HG03342 (cell line): Measurements from ENCODE around the gene CYGB.

Experiments used
- ATAC-seq: cut with Tn5 transposase; IDR thresholded peaks from one replicate; pipeline ENCODE4 v1.9.1; 2021; ENCODE audit warnings: mild to moderate bottlenecking, moderate library complexity; ENCODE audit not compliant: unreplicated experiment

The CYGB gene

DNA sequence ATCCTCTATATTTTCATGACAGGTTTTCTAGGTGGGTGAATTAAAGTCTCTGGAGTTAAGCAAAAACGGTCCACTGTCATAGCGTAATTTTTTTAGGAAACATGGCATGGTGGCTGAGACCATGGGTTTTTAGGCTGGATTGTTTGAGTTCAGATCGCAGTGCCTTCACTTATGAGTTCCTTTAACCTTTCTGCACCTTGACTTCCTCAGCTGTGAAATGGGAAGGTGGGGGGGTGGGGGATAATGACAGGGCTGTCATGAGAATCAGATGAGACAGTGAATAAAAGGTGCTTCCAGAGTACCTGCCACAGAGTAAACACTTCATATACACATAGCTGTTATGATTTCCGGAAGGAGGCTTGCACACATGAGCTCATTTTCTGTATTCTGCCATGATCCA is 14.2 kb upstream of the CYGB start:
- ATAC-seq, result no peak

DNA sequence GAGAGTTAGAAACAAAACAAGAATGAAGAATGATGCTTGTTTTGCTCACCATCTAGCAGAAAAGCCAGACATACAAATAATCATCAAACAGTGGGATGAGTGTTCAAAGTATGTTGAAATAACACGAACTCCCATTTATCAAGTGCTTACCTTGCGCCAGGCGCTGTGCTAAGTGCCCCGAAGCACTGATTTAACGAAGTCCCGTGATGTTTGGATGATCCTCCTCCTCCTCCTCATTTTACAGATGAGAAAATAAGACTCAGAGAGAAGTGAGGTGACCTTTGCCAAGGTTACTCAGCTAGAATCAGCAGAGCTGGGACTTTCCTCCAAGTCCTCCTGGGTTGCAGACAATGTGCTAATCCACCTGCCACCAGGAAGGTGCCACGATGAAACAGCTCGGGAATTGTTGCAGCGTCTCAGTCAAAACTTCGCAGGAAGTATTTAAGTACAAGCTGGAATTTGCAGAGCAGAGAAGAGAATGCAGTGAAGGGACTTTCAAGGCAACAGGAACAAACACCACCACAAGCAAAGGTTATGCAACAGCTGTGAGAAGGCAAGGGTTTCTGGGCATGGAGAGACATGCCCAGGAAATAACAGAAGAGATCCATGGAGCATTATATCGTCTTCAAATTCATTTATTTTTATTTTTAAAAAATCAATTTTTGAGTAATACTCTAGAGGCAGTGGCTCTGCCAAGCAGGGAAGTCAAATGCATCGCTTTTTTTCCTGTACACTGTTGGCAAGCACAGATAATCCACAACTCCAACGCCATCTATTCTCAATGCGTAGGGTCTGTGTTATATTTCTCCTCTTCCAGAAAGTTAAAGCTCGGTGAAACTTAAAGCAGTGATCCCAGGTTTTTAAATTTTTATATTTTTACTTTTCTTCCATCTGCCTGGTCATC is 13.5 kb upstream of the CYGB start:
- ATAC-seq, result no peak

DNA sequence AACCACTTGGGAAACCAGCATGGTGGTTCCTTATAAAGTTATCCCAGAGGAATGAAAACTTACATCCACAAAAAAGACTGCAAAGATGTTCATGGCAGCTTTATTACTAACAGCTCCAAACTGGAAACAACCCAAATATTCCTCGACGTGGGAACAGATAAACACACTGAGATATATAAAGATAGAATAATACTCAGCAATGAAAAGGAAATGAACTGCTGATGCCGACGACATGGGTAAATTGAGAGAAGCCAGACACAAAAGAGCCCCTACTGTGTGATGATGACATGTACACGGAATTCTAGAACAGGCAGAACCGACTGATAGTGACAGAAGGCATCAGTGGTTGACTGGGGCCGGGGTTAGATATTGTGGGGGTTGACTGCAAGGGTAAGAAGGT is 12.0 kb upstream of the CYGB start:
- no peak for ATAC-seq

DNA sequence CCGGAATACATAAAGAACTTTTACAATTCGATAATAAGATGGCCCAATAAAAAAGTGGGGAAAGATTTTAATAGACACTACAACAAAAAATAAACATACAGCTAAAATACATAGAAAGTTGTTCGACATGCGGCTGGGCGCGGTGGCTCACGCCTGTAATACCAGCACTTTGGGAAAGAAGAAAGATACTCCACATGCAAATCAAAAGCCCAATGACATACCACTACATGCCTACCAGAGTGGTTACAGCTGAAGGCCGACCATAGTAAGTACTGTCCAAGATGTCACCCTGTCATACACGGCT is 11.7 kb upstream of the CYGB start:
- no peak for ATAC-seq

- no peak for ATAC-seq
These were observed 11.1 kb upstream of the CYGB start for GRCh38 chr17:76548378-76549214.

GRCh38 chr17:76547642-76548202 is 10.2 kb upstream of the CYGB start:
- ATAC-seq, result no peak

DNA sequence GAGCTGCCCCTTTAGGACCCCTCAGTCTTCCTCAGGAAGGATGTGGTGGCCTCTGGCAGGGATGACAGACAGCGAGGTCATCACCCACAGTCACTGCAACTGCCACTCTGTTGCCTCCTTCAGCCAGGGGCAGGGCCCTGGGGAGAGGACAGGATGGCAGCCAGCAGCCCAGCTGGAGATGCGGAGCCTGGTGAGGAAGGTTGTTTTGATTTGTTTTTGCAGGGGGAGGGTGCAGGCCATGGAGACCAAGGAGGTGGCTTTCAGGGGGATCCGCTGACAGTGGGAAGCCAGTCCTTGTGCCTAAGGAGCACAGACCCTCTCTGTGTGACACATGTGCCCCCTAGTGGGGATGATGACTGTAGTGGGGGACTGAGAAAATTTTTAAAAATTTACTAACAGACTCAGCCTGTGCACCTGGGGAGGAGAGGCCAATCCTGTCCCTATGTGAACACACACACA is 9.7 kb upstream of the CYGB start:
- ATAC-seq, result no peak

GRCh38 chr17:76546556-76547182 is 9.2 kb upstream of the CYGB start:
- ATAC-seq, result no peak

GRCh38 chr17:76545918-76546555 is 8.5 kb upstream of the CYGB start:
- ATAC-seq, result no peak

GRCh38 chr17:76544546-76545365 is 7.2 kb upstream of the CYGB start:
- no peak for ATAC-seq

GRCh38 chr17:76543826-76544545 is 6.5 kb upstream of the CYGB start:
- no peak for ATAC-seq

DNA sequence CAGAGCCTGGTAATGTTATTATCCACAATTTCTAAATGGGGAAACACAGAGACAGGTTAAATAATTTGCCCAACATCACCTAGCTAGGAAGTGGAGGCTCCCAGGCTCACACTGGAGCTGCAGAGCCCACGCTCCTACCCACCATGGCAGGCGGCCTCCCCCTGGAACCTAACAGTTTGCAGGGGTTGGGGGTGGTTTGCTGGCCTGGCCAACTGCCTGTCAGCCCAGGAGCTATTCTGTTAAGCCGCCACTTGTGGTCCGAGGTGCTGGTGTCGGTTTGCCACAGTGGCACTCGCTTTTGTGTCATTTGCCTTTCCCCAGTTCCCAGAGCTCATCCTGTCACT is 5.9 kb upstream of the CYGB start:
- ATAC-seq, result no peak

- no peak for ATAC-seq
These were observed 5.5 kb upstream of the CYGB start for GRCh38 chr17:76542984-76543383.

GRCh38 chr17:76542566-76542971 is 5.1 kb upstream of the CYGB start:
- no peak for ATAC-seq

GRCh38 chr17:76541739-76542454 is 4.4 kb upstream of the CYGB start:
- no peak for ATAC-seq

- no peak for ATAC-seq
These were observed 3.1 kb upstream of the CYGB start for GRCh38 chr17:76540381-76541300.

- ATAC-seq, result no peak
These were observed 2.2 kb upstream of the CYGB start, which contains the start of gene PRCD for GRCh38 chr17:76539631-76540271. TSS of gene PRCD (plus strand) at chr17:76540044. CDS start at chr17:76540142, 98 bp downstream.
